HG03571 (cell line): Measurements from ENCODE around the gene AQP12A.
"Not testable (repeated sequence)": the region's sequence is repeated elsewhere in the genome, so short reads cannot be mapped to it uniquely, and the experiment has no call there.

Experiments used
- ATAC-seq: cut with Tn5 transposase; IDR thresholded peaks from one replicate; pipeline ENCODE4 v1.9.1; 2021; ENCODE audit not compliant: unreplicated experiment

The AQP12A gene

DNA sequence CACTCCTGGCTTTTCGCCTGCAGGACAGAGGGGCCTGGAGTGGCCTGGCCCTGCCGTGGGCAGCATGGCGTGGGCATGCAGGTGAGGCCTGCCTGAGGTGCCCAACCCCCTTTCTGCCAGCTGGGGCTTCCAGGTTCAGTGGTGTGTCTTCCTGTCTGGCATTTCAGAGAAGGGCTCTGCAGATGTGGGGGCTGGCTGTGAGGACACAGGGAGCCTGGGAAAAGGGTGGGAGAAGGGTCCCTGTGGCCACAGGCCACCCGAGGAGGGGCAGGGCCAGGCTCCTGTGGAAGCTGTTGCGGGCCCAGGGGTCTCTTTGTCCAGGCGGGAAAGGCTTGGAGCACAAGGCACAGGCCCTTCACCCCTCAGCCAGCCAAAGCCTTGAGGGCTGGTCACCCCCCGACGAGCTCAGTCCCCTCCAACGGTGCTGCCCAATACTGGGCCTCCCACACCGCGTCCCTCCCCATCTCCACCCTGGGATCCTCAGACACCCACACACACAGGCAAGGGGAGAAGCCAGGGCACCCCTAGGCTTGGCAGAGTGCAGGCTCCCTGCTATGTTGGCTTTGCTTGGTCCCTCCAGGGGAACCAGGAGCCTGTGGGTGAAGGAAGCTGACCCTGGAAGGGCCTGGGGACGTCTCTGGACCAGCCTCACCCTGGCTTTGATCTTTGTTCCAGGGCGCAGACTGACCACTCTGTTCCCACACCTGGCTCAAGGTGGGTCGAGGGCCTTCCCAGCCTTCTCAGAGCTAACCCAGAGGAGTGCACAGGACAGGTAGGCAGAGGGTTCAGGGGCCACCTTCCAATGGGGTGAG, 3.7 kb upstream of the AQP12A start:
- no peak for ATAC-seq

DNA sequence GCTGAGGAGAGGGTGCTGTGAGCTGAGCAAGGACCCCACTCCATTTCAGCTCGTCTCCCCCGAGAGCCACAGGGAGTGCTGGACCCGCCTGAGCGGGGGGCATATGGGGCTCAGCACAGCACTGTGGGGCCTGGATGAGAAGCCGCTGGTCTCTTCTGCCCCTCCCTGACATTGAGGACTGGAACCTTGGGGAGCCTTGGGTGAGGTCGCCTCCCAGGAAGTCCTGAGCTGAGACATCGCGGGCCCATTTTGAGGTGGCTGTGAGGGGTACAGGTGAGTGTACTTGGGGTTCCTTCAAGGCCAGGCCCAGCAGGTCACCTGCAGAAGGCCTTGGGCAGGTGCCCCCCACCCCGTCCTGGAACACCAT, 3.1 kb upstream of the AQP12A start:
- no peak for ATAC-seq

DNA sequence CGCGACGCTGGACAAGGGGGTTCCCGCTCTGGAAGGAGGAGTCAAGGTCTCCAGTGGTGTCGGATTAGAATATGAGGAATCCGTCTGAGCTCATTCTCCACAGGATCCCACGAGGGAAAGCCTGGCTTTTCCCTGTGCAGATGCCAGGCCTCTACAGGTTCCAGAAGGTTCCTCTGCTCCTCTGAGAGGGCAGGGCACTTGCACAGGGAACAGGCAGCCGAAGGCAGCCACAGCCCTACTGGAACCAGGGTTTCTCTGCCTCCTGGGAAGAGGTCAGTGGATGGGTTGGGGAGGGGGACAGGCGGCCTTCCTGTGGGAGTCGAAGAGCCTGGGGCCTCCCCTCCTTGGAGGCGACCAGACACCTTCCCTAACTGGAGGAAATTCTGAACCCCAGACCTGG, 1.7 kb upstream of the AQP12A start:
- no peak for ATAC-seq

DNA sequence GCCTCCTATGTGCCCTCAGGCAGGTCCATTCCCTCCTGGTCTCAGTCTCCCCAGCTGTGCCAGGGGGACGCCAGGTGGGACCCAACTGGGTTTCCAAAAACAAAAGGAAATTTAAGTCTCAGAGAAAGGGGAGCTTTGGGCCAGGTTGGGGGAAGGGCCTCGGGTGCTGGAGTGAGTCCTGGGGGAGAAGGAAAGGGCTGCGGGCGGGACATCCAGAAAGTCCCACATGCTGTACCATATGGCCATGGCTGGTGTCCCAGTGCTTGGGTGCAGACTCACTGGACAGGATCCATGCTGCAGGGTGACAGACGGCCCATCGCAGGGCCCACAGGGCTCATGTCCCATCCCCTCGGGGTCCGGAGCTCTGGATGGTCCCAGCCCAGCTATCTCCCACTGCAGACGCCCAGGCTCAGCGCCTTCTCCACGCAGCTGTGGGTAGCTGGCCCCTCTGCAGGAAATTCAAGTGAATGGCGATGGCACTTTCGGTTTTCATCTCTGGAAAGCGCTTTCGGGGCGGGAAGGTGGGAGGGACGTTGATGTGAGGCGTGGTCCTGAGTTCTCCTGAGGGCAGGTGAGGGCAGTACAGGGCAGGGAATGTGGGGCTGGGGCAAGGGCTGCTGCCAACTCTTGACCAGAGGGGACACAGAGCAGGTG, 1.1 kb upstream of the AQP12A start:
- not testable (repeated sequence) for ATAC-seq

DNA sequence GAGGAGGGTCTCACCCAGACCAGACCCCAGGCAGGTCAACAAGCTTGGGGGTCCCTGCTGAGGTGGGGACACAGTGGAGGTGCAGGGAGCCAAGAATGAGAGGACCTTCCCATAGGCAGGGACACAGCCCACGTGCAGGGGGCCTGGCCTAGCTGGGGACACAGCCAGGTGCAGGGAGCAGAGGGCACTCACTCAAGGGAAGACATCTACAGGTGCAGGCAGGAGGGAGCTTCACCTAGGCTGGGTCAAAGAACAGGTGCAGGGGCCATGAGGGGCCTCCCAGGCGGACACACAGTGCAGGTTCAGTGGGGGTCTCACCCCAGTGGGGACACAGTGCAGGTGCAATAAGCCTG, 615 bp upstream of the AQP12A start:
- ATAC-seq, result not testable (repeated sequence)

DNA sequence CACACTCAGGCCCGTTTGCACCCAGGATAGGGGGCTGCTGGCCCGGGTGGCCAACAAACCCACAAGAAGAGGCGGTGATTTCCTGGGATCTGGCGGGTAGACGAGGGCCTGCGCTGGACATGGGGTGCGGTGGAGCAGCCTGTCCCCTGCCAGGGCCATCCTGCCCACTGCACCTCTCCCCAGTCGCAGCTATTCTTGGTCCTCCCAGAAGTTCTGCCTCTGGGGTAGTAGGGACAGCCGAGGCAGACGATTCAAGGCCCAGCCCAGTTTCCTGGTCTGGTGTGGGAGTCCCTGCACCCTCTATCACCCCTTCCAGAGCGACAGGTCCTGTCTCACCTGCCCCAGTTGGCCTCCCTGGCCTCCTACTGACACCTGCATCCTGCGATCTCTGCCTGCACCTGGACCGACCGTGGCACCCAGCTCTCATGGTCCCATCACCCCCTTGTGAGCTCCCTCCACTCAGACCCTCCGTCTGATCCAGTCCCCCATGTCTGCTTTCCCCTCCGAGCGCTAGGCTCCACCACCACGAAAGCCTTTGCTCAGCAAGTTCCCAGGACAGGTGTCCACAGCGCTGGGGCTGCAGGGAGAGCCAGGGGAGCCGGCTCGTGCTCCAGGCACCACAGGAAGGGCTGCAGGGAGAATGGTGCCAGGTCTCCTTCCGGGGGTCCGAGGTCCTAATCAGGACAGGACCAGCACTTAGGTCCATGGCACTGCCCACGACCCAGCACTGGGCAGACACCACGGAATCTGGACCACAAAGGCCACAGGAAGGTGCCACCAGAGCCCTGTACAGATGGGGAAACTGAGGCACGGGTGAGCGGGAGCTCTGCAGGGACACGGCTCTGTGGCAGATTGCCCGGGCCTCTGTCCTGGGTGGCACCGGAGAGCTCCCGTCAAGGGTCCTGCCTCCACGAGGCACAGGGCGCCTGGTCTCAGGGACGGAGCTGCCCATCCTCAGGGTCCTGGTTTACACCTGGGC, 1.2 kb downstream of the AQP12A start:
- ATAC-seq, result not testable (repeated sequence)

DNA sequence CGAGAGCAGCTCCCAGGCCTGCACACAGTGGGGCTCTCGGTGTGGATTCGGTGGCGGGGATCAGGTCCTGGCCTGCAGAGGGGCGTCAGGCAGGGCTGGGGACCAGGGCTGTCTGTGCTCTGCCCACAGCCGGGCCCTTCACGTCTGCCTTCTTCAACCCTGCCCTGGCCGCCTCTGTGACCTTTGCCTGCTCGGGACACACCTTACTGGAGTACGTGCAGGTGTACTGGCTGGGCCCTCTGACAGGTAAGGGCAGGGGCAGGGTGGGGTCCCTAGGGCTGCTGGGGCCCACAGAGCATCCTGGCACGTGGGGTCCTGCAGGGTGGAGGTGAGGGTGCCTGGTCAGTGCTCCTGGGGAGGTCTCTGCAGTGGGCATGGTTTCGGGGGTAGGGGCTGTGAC, 2.6 kb downstream of the AQP12A start:
- not testable (repeated sequence) for ATAC-seq

DNA sequence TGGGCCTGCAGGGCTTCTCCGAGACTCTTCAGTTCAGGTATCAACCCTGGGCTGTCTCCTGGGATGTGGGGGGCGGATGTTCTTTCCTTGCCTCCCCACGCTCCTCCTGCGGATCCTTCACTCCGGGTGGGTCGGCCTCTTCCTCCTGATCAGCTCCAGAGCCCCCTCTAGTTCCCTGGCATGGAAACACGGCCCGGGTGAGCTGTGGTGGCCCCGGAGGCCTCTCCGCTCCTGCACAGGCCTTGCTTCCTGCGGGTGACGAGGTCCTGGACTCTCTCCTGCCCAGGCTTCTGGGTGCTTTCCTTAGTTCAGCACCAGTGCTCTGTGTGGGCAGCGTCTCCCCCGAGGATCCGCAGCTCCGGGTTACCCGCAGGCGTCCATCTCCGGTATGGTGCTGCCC, 3.9 kb downstream of the AQP12A start:
- ATAC-seq, result not testable (repeated sequence)

DNA sequence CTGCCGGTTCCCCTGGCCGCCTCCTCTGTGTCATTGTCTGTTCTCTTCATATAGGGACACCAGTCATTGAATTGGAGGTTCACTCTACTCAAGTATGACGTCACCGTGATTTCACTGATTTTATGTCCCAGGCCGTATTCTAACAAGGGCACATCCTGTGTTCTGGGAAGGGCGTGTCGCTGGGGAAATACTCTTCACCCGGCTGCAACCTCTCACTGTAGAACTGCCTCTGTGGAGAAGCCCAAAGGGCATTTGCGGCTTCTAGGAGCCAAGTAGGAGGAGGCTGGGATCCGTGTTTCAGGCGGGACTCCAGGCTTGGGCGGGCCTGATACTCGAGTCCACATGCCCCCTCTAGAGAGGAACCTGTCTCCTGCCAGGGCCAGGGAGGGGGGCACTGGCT, 4.8 kb downstream of the AQP12A start:
- ATAC-seq, result not testable (repeated sequence)

DNA sequence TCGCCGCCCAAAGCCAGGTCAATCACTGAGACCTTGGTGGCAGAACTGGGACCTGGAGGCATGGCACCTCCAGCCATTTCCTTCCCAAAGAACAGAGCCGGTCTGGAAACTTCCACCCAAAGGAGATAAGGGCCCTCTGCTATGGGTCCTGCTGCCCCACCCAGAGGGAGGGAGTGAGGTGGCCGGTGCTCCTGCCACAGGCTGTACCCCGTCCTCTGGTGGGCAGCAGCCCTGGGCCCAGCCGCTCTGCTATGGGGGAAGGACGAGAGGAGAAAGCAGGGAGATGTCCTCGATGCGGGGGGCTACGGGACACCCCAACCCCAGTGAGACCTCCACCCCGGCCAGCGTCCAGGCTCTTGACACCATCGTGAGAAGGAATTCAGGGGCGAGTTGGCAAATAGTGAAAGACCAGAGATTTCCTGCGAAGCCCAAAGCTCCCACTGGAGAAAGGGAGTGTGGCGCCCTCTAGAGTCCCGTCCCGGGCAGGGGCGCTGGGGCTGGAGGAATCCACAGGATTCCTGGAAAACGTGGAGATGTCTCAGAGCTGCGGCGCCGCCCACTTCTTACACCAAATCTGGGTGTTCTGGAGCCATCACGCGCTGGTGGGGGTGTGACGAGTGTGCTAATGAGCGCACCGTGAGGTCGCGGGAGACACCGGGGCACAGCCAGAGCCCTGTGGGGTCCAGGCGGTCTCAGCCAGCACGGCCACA, 7.3 kb downstream of the AQP12A start:
- not testable (repeated sequence) for ATAC-seq

DNA sequence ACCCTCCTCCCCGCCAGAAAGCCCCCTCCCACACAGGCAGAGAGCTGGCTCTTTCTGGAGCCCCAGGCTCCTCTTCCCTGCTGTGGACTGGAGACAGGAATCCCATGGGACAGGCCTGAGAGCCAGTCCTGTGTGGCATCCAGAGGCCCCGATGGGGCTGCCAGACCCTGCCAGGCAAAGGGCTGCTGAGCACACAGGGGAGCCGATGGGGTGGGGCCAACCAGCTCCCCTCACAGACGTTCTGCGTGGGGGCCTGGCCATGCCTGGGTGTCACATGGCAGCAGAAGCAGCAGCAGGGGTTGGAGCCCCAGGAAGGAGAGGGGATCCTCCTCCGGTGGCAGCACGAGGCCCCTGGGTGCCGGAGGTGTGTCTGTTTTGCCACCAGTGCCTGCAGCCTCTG, 8.2 kb downstream of the AQP12A start:
- ATAC-seq, result not testable (repeated sequence)

DNA sequence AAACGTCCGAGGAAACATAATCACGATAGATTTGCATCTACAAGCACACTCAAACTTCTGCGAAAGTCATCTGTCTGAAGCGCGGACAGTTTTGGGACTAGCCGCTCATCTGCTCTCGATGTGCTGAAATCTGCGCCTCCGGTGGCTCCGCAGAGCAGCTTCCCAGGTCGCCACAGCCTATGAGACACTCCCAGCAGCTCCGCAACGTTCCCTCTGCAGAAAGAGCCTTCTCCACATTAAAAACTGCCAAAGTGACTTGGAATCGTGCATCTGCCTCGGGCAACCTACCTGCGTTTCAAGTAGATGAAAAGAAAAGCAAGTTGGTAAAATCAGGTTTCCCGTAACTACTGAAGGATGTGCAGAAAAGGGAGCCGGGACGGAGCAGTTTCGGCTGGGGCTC, 8.9 kb downstream of the AQP12A start:
- ATAC-seq, result not testable (repeated sequence)

DNA sequence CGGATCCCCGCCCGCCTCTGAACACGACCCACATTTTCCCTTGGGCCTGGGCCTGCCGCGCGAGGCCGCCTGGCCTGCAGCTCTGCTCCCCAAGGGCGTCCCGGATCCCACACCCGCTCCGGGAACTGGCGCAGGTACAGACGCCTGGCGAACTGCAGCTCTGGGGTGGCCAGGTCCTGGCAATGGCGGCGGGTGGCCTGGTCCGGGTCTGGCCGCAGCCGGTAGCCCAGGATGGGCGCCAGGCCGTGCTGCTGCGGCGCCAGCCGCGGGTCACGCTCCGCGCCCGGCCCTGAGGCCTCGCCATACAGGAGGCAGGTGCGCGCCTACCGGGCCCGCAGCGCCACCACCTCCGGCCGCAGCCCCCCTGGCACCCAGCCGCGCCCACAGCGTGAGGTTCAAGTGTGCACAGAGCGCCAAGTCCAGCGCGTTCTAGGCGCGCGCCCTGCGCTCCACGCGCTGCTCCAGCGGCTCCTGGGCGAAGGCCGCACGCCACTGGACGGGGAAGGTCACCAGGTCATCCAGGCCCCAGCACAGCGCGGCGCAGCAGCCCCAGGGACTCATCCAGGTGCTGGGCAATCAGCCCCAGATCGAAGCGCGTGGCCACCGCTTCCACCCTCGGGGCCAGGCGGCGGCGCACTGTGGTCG, 9.5 kb downstream of the AQP12A start:
- ATAC-seq, result no peak

DNA sequence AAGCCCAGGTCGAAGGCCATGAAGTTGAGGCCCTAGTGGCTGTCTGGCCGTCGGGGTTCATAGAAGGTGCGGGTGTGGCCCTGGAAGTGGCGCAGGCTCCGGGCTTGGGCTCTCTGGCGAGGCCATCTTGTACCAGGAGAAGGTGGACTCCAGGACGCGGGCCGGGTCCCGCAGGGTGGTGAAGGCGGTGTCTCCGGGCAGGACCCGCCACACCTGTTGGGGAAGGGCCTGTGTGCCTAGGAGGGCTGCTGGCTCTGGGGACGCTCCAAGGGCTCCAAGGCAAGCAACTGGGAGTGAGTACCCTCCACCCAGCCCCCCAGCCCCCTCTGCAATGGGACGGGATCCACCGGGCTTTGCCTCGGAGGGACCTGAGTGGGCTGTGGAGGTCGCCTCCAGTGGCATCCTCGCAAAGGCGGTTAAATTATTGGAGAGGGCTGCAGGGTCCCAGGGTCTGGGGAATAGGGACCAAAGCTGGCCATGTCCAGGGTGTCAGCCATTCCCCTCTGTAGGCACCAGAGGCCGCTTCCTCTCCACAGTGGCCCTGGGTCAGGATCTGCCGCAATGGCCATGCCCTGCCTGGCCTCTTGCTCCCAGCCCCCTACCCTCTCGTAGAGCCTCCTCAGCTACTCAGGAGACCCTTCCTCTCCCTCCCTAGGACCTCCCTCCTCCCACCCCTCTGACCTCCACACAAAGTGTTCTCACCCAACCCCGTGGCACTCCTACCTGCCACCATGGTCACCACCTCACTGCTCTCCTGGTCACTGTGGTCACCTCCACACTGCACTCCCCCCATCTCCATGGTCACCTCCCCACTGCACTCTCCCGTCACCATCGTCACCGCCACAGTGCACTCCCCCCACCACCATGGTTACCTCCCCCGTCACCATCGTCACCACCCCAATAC, 10.3 kb downstream of the AQP12A start:
- ATAC-seq, result no peak

DNA sequence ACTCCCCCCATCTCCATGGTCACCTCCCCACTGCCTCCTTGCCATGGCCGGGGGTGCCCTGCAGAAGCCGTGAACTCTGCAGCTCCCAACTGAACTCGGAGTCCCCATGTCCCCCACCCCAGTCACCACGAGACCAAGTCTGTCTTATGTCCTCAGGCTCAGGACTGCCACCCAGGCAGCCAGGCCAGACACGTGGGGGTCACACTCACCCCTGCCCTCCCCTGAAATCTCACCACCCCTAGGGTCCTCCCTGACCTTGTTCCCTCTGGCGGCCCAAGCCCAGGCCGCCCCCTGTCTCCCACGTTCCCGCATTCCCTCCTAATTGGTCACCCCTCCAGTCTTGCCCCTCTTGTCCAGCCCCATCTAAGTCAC, 11.0 kb downstream of the AQP12A start:
- no peak for ATAC-seq

DNA sequence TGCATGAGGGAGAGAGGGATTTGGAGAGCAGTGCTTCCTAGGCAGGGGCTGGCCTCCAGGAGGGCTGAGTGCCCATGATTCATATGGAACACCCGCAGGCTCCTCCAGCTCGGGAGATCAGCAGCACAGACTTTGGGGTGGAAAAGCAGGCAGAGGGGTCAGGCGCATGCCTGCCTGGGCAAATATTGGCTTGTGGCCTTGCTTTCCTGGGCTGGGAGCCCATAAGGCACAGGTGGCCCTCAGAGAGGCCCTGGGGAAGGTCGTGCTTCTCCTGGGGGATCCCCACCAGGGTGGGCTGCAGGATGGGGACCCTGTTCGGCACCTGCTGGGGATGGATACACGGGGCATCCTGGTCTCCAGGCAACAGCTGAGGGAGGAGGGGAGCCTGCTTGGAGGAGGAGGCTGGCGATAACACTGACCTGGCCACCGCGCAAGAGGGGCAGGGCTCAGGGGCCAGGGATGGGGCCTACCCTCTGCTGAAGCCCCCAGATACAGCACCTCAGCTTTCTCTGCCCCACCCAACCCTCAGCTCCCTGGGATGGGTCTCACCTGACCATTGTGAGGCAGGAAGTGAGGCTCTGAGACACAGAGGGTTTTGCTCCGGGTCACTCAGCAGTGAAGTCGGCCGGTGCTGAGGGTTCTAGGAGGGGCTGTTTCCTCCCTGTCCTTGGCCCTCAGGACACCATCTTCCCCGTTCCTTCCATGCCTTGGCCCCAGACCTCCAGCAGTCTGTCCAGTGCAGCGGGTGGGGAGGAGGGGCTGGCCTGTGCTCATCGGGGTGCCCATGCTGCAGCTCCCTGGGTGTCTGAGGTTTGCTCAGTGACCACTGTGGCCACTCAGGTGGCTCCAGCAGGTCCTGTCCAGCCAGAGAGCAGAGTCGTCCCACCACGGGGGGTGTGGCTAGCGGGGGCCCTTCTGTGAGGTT, 12.0 kb downstream of the AQP12A start:
- ATAC-seq, result no peak

DNA sequence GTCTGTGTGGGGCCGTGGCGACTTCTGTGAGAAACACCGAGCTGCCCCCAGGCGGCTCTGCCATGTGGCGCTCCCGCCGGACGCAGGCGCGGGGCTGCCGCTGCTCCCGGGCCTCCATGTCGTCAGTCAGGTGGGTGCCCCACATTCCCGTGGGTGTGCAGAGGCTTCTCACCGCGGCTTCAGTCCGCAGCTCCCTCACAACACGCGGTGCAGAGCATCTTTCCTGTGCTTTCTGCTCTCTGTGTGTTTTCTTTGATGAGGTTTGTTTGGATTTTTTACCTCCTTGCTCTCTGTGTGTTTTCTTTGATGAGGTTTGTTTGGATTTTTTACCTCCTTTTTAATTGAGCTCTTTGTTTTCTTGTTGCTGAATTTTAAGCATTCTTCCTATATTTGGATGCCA, 13.0 kb downstream of the AQP12A start:
- ATAC-seq, result no peak

DNA sequence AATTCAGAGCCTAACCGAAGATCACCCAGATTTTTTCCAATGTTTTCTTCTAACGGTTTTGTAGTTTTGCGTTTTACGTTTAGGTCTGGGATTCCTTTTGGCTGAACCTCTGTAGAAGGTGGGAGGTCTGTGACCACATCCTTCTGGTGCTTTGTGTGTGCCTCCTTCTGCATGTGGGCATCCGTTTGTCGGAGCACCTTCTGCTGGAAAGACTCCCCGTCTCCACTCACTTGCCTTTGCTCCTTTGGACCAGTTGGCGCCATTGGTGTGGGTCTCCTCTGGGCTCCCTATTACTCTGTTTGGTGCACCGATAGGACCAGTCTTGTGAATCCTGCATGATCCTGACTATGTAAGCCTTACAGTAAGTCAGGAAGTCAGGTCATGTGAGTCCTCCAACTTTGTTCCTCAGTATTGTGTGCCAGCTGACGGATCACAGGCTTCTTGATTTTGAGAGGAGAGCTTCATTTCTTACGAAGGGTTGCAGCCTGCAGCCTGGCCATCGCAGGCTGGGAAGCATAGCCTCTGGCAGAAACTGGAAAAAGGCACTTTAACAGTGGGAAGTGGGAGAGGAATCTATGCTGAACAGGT, 13.6 kb downstream of the AQP12A start:
- ATAC-seq, result no peak
